RPMI8226 (cell line): ENCODE results near the gene RYR2.
"Not testable (repeated sequence)": the region's sequence is repeated elsewhere in the genome, so short reads cannot be mapped to it uniquely, and the experiment has no call there.

ENCODE experiments used
- DNase-seq: peaks from one replicate; pipeline ENCODE4 v3.0.0-alpha.2; 2015

The RYR2 gene

DNA sequence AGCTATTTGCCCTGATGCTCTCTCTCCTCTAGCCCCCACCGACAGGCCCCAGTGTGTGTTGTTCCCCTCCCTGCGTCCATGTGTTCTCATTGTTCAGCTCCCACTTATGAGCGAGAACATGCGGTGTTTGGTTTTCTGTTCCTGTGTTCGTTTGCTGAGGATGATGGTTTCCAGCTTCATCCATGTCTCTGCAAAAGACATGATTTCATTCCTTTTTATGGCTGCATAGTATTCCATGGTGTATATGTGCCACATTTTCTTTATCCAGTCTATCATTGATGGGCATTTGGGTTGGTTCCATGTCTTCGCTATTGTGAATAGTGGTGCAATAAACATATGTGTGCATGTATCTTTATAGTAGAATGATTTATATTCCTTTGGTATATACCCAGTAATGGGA lies 110.0 kb downstream of the RYR2 start:
- not testable (repeated sequence) for DNase-seq

GRCh38 chr1:237152506-237153335 lies 110.7 kb downstream of the RYR2 start:
- DNase-seq: no peak

- DNase-seq: peak; percentile 16
Measured at GRCh38 chr1:237154157-237154556, 112.2 kb downstream of the RYR2 start.

DNA sequence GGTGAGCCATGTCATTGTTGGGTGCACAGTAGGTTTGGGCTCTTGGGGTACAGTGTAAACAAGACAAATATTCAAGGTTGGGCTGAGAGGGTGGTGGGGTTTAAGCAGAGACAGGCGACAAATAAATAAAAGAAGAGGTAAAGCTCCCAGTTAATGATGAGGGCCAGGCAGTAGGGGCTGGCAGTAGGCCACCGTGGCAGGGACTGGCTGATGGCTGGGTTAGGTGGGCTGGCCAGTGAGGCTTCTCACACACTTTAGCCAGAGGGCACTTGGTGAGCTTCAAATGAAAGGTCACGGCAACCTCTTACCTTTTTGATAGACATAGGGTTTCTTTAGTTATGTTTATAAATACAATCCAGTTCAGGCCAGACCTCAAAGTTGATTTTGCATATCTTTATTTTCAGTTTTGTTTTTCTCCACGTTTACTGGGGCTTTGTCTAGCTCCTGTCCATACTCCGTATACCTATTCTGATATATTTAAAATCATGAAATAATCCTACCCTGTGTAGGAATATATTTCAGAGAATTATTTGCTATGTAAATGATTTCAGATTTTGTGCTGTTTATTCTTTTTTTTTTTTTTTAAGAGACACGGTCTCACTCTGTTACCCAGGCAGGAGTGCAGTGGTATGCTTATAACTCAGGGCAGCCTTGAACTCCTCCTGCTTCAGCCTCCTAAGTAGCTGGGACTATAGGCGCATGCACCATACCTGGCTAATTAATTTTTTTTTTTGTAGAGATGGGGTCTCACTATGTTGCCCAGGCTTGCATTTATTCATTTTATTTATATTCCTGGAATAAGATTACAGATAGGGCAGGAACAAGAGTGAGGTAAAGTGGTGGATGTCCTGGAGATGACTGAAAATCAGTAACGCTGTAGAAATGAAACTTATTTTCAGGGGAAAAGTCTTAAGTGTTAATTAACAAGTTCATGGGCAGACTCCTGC lies 122.7 kb downstream of the RYR2 start:
- no peak for DNase-seq

- DNase-seq: peak; percentile 45
Measured at GRCh38 chr1:237166086-237166485, 124.1 kb downstream of the RYR2 start.

GRCh38 chr1:237166593-237167101 lies 124.7 kb downstream of the RYR2 start:
- no peak for DNase-seq

DNA sequence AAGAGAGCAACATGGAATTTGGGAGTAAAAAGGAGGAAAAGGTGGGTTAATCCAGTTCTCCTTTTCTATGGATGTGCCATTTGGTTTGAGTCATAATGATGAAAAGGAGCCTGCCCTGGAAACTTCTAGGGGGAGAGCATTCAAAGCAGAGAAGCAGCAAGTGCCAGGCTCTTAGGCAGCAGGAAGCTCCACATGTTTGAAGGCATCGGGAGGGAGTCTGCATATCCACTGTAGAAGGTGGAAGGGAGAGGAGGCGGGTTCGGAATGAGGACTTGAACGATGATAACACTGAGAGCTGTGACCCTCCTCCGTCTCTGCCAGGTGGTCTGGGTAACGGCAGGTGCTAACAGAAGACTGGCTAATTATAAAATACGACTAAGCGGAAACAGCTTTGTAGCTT lies 128.2 kb downstream of the RYR2 start:
- DNase-seq: no peak

DNA sequence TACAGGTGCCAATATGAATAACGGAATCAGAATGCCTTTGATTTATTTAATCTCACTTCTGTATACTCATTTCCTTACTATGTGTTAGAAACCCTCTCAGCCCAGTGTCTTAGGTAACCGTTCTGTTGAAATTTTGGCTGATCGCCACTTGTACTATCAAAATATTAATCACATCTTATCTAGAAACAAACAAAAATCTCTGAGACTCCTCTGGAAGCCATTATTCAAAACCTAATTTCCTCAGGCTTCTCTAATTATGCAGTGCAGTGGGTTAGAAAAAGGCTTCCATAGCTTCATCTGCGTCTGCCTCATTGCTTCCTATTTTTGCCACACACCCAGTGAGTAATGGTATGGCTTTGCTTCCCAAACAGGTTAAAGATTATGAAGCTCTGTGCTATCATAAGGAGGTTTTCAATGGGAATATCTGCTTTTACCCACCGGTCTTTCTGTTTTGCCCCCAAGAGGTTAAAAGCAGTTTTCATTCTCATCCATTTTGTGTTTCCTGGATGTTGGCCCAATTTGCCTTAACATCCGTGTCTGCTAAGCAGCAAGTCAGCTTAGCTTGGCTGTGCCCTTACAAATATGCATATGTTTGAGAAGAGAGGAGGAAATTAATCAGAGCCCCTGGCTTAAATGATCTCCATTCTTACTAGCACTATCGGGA lies 129.6 kb downstream of the RYR2 start:
- DNase-seq: no peak

GRCh38 chr1:237172118-237172485 lies 130.1 kb downstream of the RYR2 start:
- DNase-seq: no peak

DNA sequence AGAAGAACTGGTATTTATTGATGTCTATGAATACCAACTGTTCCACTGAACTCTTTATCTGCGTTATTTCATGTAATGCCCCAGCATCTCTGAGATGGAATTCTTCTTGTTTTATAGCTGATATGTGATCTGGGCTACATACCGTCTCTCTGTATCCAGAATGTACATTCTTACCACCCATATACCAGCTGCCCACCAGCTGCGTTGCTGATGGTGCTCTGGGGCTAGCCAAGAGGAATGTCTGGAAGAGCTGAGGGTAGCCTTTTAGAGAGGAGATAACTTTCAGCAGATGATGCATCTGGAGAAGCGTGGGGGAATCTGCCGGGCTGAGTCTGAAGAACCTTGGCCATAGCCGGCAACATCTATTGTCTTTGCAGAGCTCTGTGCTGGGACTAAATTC lies 137.5 kb downstream of the RYR2 start:
- DNase-seq: no peak

DNA sequence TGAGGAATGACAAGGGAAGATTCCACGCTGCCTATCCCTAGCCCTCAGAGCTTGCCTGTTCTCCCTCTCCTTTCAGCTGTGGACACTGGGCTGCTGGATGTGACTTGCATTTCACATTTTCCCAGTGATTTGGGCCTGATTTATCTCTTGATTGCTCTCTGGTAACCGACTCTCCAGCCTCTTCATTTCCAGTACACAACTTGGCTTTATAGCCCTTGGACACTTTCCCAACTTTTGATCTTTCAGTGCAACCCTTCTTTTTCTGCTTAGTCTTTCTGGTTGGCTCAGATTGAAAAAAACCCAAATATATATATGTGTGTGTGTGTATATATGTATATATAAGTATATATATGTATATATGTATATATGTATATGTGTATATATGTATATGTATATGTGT lies 138.3 kb downstream of the RYR2 start:
- DNase-seq: no peak

- DNase-seq: no peak
Measured at GRCh38 chr1:237181743-237182317, 139.8 kb downstream of the RYR2 start.

DNA sequence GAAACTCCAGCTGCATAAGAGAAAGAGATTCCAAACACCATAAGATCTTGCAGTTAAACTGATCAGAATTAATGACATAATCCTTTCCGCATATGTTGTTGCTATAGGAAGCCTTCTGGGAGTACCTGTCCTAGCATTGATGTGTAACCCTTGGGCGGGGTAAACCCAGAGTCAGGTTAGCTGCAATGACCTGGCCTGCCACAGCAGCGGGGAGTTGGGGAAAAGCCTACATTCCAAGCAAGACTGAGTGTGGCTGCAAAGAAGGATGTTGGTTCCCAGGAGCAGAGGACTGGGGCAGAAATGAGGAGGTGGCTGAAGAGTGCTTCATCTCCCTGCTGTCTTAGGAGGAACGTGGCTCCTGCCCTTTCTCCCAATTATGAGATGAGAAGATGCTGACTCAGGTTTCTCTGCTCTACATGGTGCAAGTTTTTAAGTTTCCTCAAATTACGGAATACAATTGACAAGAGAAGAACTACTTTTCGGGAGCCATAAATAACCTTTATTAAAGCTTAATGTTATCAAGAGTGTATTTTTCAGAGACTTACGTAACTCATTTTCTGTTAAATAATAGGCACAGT lies 142.1 kb downstream of the RYR2 start:
- no peak for DNase-seq

DNA sequence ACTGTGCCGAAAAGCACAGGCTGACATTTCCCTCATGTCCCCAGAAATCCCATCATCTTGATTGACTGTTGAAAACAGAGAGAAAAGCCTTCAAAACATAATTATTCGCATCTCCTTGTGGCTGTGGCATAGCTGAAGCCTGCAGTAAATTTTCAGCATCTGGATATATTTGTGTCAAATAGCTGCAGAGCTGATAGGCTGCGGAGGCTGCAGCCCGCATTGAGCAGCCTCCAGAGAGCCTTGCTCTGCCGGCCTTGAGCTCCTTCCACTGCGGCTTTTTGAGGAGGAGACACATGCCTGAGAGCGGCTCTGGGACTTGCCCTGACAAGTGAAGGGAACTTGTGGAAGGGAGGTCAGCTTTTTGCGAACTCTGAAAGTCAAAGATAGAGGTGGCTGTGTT lies 144.7 kb downstream of the RYR2 start:
- DNase-seq: no peak

DNA sequence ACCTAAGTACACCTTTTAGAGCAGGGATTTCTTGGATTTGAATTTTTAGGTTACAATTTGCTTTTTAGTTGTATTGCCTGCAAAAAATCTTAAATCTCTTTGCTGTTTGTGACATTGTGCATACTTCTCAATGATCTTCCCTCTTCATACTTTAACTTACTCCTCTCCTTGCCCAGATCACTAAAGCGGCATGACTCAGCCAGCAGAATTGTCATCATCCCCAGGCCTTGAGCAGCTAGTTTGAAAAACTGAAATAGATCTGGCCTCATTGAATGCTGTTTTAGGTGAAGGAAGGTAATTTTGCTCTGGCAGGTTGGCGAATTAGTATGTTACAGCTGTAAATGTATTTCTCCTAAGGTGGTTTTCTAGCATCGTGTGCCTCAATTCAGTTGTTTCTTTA lies 145.9 kb downstream of the RYR2 start:
- DNase-seq: no peak

DNA sequence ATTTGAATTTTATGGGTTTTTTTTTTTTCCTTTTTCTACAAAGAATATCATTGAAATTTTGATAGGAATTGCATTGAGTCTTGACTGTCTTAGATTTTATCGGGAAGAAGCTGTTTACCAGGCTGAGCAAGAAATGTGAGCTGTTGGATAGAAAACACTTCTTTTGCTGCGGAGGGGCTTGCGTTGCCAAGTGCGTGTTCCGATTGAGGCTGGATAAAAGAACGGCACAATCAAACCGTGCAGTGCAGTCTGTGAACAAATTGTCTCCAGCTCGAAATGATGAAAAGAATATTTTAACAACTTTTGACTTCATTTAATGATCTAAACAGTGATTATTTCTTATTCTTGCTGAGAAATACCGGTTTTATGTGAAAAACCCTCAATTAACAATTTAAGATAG lies 149.4 kb downstream of the RYR2 start:
- no peak for DNase-seq

DNA sequence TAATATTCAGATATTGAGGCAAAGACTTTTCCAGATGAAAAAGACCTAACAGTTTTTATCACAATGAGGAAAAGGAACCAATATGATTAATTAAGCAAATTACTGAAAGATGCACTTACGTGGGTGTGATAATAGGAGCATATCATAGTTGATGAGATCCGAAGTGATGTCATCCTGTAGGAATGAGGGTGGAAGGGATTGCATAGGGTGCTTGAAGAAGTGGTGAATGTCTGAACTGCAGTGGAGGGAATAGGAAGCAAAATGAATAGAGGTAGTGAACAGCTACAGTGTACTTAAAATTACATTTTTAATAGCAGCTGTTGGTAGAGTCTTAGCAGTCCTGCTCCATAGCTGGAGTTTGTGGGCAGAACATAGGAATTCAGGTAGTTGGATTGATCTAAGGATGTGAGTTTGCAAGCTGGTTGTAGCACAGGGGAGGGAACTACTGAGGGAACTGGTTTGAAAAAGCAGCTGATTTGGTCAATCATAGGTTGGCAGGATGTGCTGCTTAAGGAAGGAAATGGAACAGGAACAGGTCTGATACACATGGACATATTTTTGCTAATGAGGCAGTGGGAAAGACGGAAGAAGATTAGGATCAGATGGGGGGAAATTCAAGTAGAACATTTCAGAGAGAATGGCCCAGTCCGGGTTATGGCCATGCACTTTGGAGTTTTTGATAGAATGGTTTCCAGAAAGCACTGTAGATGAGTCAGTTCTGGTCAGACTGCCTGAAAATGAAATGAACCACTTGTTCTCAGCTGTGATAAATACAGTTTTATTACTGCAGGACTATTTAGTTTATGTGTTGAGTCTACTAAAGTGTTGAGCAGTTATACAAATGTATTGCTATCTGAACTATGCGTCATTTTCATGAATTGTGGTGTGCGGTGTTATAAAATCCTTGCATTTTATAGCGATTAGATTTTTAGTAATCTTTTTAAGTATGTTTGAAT lies 155.8 kb downstream of the RYR2 start:
- no peak for DNase-seq

DNA sequence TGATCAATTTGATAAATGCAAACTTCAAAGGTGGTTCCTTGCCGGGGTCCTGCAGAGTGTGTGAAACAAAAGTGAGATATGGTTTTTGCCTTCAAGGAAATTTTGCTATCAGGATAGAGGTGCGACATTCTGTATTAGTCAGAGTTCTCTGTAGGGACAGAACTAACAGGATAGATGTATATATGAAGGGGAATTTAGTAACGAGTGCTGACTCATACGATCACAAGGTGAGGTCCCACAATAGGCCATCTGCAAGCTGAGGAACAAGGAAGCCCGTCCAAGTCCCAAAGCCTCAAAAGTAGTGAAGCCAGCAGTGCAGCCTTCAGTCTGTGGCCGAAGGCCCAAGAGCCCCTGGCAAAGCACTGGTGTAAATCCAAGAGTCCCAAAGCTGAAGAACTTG lies 157.0 kb downstream of the RYR2 start:
- no peak for DNase-seq

GRCh38 chr1:237201155-237201554 lies 159.2 kb downstream of the RYR2 start:
- DNase-seq: no peak

DNA sequence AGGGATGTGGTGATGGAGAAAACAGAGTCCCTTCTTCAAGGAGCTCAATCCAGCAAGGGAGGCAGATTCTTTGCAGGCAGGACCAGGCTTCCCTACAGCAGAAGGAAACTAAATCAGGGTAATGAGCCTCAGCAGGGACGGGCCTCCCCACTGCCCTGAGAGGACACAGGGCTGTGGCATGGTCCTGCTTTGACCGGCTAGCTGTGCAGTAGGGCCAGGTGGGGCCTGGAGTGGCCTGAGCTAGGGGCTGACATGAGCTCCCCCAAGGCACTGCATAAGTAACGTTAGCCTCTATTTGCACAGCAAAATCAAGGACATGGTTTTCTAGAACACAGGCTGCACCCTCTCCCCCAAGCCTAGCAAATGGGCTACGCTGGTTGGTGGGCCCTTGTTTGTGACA lies 162.9 kb downstream of the RYR2 start:
- no peak for DNase-seq

GRCh38 chr1:237205400-237206064 lies 163.5 kb downstream of the RYR2 start:
- DNase-seq: peak; percentile 69
